22Rv1 (cell line): Measurements from ENCODE around the gene HAPLN1.
A peak's percentile ranks its signal among the peaks of the same experiment; 100 is the strongest.

Experiments used
- H3K27ac ChIP-seq: fragments of 450-650 bp; 2 replicates; pipeline ENCODE4 v1.5.1; 2017
- ZFX ChIP-seq: fragments of 450-650 bp; IDR thresholded peaks from 2 replicates; pipeline ENCODE4 v1.6.1; 2017; ENCODE audit warnings: antibody characterized with exemption, borderline replicate concordance
- TF ChIP-seq, protein P1 (sequence below): fragments of 450-650 bp; IDR thresholded peaks from 2 replicates; pipeline ENCODE4 v1.5.1; 2017; ENCODE audit warnings: mild to moderate bottlenecking

The HAPLN1 gene

DNA sequence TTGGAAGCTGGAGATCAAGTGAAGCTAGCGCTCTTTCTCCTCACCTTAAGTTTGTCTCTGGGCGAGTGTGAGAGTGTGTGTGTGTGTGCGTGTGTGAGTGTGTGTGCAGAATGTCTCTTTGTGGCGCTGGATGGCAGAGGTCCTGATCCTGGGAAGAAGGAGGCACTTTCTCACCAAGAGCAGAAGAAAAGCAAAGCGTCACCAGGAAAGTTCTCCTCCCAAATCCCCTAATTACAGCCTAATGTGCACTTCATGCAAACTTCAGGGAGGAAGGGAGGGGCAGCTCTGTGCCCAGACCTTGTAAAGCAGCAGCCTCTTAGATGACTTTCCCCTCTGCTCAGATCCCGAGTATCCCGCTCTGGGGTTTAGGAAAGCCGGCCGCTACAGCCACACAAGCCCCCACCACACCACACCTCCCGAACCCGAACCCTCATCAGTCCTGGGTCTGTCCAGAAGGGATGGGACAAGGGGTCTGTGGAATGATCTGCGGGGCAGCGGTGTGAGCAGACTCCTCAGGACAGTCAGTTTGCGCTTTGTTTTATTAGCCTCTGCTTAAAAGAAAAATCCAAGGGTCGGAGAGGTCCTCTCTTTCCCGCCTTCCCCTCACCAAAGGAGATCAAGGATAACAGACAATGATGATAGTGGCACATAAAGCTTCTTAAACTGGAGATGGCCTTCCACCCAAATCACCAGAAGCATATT lies at the start of gene HAPLN1:
Gene HAPLN1 (minus strand): TSS at position 20 of the 702 bp plus-strand sequence. CDS start 47,332 bp downstream, outside the sequence.
- H3K27ac ChIP-seq, result peak within 1 kb of the TSS; percentile 60
- TF ChIP-seq ZFX, result no peak
- TF ChIP-seq, protein P1, sequence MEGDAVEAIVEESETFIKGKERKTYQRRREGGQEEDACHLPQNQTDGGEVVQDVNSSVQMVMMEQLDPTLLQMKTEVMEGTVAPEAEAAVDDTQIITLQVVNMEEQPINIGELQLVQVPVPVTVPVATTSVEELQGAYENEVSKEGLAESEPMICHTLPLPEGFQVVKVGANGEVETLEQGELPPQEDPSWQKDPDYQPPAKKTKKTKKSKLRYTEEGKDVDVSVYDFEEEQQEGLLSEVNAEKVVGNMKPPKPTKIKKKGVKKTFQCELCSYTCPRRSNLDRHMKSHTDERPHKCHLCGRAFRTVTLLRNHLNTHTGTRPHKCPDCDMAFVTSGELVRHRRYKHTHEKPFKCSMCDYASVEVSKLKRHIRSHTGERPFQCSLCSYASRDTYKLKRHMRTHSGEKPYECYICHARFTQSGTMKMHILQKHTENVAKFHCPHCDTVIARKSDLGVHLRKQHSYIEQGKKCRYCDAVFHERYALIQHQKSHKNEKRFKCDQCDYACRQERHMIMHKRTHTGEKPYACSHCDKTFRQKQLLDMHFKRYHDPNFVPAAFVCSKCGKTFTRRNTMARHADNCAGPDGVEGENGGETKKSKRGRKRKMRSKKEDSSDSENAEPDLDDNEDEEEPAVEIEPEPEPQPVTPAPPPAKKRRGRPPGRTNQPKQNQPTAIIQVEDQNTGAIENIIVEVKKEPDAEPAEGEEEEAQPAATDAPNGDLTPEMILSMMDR, result no peak

DNA sequence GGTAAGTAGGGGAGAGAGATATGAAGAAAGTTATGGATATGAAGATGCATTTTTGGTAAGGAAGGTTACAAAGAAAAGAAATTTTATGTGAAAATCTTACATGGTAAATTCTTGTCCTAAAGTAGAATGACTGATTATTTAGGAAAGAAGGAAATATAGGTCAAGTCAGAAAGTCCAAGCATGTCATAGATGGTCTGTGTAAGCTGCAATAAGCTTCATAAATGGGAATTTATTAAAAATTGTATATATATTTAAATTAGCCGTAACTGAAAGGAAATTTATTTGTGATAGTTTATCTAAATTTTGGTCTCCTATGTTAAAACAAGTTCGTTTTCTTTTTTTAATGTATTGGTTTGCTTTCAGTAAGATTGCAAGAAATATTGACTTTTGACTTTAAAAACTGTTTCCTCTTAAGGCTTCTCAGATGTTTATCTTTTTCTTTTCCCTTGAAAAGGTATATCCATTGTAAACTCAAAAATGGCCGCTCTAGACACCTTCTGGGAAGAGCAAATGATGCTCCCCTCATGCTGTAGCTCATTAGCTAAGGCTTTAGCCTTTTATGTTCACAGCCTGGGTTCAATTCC lies 46.8 kb upstream of the HAPLN1 start:
- TF ChIP-seq, protein P1, result no peak
- TF ChIP-seq ZFX, result no peak

DNA sequence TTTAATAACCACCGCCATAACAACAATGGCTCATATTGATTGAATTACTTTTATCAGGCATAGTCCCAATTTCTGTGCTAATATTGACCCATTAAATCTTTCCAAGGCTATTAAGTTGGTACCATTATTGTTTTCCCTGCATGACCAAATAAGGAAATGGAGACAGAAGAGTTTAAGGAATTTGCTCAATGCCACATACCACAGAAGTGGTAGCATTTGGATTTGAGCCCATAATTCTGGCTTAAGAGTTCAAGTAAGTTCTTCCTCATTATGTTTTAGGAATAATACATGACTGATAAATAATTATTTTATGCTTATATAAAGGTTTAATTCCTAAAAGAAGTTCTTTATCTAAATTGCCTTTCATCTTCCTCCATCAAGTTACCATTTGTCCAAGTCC lies 43.4 kb upstream of the HAPLN1 start:
- H3K27ac ChIP-seq, result no peak overlapping the region
- no peak for TF ChIP-seq ZFX
- TF ChIP-seq, protein P1, result no peak

More for the DNA sequence above, 46.8 kb upstream of the HAPLN1 start:
- H3K27ac ChIP-seq, result no peak overlapping the region

DNA sequence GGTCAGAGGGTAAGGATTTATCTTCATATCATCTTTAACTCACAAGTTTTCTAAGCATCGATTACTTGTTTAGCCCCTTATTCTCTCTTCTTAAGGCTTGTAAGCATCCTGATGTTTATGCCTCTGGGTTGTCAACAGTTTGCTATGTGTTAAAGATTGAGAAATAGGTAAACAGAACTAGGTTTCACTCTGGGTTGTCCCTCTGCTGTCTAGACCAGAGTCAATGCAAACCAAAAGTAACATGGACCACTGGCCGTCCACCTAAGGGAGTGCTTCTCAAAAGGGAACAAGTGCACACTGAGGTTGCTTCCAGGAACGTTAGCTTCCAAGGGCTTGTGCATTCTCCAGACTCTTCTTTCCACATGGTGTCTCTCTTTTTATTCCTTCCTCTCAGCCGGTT lies 39.9 kb upstream of the HAPLN1 start:
- TF ChIP-seq, protein P1, result no peak
- no peak for TF ChIP-seq ZFX
- no peak overlapping the region for H3K27ac ChIP-seq

DNA sequence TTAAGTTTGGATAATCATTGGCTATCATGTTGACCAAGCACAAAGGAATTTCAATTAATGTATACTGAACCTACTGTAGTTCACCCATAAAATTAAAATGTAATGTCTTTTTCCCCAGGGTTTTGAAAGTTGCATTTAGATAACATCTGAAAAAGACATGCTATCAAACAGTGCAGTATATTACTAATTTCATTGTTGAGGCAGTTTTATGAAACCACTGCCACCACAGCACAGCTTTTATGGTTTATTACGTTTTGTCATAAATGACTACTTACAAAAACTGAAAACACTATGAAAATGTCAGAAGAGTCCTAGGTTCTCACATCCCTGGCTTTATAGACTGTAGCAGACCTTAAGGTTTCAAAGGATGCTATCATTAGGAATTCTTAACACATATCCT lies 32.0 kb upstream of the HAPLN1 start:
- no peak for TF ChIP-seq ZFX
- TF ChIP-seq, protein P1, result no peak
- H3K27ac ChIP-seq, result no peak overlapping the region

DNA sequence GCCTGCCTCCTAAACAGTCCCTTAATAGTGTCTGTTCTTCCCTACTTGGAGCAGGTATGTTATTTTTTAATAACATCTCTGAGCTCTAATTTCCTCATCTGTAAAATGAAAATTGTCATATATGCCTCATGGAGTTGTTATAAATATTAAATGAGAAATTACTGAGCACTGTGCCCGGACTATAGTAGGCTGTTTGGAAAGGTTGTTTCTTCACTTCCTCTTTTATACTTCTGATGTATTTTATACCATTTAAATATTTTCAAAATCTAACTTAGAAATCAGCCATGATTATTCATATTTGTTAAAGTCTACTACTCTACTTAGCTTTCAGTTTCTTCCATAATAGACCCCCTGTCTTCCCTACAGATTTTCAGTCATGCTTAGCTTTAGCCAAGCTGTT lies 30.5 kb upstream of the HAPLN1 start:
- no peak overlapping the region for H3K27ac ChIP-seq
- TF ChIP-seq ZFX, result no peak
- TF ChIP-seq, protein P1, result no peak

DNA sequence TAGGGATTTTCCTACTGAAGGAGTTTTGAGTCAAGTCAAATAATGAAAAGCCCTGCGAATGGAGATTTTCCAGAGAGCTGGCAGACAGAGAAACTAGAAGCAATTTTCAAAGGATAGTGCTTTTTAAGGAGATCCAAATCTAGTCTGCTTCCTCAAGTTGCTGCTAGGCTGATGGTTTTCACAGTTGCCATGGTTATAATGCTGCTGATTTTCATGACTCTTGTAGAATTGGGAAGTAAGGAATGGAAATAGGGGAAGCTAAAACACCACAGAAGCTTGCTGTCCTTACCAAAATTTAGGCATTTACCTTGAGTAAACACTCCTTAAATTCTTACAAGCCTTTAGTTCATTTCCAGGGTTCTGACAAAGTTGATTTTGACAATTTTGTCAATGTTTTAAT lies 30.1 kb upstream of the HAPLN1 start:
- no peak overlapping the region for H3K27ac ChIP-seq
- TF ChIP-seq ZFX, result no peak
- TF ChIP-seq, protein P1, result no peak
